Vagina (tissue), 2 donors: ENCODE measurements around the gene C16orf82.

ENCODE experiments used
- CTCF ChIP-seq, 3 experiments: fragments of 450-650 bp in 2 of 3; fragments of 200-600 bp in 1 of 3; sonication (generic) in 1 of 3; IDR thresholded peaks; one replicate each; pipeline ENCODE4 v1.5.1; 2017 to 2019; ENCODE audit warnings: antibody characterized with exemption in 3 of 3, mild to moderate bottlenecking in 2 of 3, moderate library complexity in 2 of 3
- POLR2AphosphoS5 ChIP-seq, 2 donors: sonication (generic); formaldehyde crosslinking; IDR thresholded peaks; one replicate each; pipeline ENCODE4 v1.9.0; 2017; ENCODE audit warnings: antibody characterized with exemption in 2 of 2, mild to moderate bottlenecking in 2 of 2, low read depth in 1 of 2; ENCODE audit not compliant: insufficient read depth in 1 of 2

DNA sequence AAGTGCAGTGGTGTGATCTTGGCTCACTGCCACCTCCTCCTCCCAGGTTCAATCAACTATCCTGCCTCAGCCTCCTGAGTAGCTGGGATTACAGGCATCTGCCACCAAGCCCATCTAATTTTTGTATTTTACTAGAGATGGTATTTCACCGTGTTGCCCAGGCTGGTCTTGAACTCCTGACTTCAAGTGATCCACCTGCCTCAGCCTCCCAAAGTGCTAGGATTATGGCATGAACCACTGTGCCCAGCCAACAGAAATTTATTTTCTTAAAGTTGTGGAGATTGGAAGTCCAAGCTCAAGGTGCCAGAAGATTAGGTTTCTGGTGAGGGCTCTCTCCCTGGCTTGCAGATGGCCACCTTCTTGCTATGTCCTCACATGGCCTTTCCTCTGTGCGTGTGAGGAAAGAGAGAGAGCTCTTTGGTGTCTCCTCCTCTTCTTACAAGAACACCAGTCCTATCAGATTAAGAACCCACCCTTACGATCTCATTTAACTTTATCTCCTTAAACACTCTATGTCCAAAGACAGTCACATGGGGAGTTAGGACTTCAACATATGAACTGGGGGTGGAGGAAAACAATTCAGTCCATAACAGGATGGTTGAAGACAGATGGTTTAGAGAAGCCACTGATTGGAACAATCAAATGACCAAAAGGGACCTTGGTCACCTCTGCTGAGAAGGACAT, 31.8 kb downstream of the C16orf82 start:
- TF ChIP-seq CTCF (IDR thresholded peaks at IDR 0.05) (no peak), POLR2AphosphoS5 (IDR thresholded peaks at IDR 0.05; ENCODE audit: insufficient read depth in 1 of 2, low read depth in 1 of 2) (no peak)
